Liver (tissue), 3 donors: ENCODE results near the gene TUSC2.

ENCODE experiments used
- ATF3 ChIP-seq: IDR thresholded peaks from 2 replicates; pipeline ENCODE4 v1.6.1; 2016; ENCODE audit warnings: antibody characterized with exemption
- CTCF ChIP-seq: fragments of 150-350 bp; IDR thresholded peaks from 2 replicates; pipeline ENCODE4 v1.5.1; 2017; ENCODE audit warnings: improper control_type of control experiment, low read depth, low read length; ENCODE audit not compliant: missing input control
- GABPA ChIP-seq, 2 donors: IDR thresholded peaks in 1 of 2; conservative IDR thresholded peaks in 1 of 2; 2 replicates each; pipeline ENCODE4 v1.6.1; 2016; ENCODE audit warnings: antibody characterized with exemption in 2 of 2, mild to moderate bottlenecking in 1 of 2, moderate library complexity in 1 of 2
- HNF4A ChIP-seq, 2 donors: conservative IDR thresholded peaks; 2 replicates each; pipeline ENCODE4 v1.6.1; 2016; ENCODE audit warnings: antibody characterized with exemption in 2 of 2, mild to moderate bottlenecking in 2 of 2
- MAX ChIP-seq: IDR thresholded peaks from 2 replicates; pipeline ENCODE4 v1.6.1; 2016; ENCODE audit warnings: antibody characterized with exemption
- RAD21 ChIP-seq, 2 donors: IDR thresholded peaks; 2 replicates each; pipeline ENCODE4 v1.6.1; 2016; ENCODE audit warnings: antibody characterized with exemption in 2 of 2, mild to moderate bottlenecking in 2 of 2
- SP1 ChIP-seq: IDR thresholded peaks from 2 replicates; pipeline ENCODE4 v1.6.1; 2018; ENCODE audit warnings: antibody characterized with exemption, mild to moderate bottlenecking
- TAF1 ChIP-seq: conservative IDR thresholded peaks from 2 replicates; pipeline ENCODE4 v1.6.1; 2016; ENCODE audit warnings: antibody characterized with exemption, mild to moderate bottlenecking
- YY1 ChIP-seq: IDR thresholded peaks from 2 replicates; pipeline ENCODE4 v1.6.1; 2016; ENCODE audit warnings: antibody characterized with exemption, mild to moderate bottlenecking
- TF ChIP-seq, protein P1 (sequence below): IDR thresholded peaks from 2 replicates; pipeline ENCODE4 v1.6.1; 2016; ENCODE audit warnings: antibody characterized with exemption, mild to moderate bottlenecking
- TF ChIP-seq, protein P2 (sequence below): IDR thresholded peaks from 2 replicates; pipeline ENCODE4 v1.6.1; 2016; ENCODE audit warnings: antibody characterized with exemption
- donor health status: healthy.
- donor health status: healthy.

DNA sequence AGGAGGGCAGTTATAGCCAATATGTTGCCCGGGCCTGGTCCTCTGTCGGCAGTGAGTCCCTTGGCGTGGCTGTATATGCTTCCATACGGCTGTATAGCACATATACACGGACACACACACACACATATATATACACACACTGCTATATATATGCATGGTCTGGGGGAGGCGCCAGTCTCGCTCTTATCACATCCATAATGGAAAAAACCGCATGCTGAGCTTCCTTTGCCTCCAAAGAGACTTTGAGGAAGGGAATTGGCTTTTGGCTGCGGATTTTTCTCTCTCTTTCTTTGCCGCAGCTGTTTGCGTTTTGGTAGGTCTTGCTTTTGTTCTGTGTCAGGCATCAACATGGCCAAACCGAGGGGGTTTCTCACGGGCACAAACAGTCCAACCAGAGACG, 42.6 kb upstream of the TUSC2 start:
- no peak for TF ChIP-seq CTCF
- no peak for TF ChIP-seq TAF1
- TF ChIP-seq RAD21 (IDR thresholded peaks at IDR 0.05): no peak
- TF ChIP-seq, protein P1, sequence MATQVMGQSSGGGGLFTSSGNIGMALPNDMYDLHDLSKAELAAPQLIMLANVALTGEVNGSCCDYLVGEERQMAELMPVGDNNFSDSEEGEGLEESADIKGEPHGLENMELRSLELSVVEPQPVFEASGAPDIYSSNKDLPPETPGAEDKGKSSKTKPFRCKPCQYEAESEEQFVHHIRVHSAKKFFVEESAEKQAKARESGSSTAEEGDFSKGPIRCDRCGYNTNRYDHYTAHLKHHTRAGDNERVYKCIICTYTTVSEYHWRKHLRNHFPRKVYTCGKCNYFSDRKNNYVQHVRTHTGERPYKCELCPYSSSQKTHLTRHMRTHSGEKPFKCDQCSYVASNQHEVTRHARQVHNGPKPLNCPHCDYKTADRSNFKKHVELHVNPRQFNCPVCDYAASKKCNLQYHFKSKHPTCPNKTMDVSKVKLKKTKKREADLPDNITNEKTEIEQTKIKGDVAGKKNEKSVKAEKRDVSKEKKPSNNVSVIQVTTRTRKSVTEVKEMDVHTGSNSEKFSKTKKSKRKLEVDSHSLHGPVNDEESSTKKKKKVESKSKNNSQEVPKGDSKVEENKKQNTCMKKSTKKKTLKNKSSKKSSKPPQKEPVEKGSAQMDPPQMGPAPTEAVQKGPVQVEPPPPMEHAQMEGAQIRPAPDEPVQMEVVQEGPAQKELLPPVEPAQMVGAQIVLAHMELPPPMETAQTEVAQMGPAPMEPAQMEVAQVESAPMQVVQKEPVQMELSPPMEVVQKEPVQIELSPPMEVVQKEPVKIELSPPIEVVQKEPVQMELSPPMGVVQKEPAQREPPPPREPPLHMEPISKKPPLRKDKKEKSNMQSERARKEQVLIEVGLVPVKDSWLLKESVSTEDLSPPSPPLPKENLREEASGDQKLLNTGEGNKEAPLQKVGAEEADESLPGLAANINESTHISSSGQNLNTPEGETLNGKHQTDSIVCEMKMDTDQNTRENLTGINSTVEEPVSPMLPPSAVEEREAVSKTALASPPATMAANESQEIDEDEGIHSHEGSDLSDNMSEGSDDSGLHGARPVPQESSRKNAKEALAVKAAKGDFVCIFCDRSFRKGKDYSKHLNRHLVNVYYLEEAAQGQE: no peak
- TF ChIP-seq, protein P2, sequence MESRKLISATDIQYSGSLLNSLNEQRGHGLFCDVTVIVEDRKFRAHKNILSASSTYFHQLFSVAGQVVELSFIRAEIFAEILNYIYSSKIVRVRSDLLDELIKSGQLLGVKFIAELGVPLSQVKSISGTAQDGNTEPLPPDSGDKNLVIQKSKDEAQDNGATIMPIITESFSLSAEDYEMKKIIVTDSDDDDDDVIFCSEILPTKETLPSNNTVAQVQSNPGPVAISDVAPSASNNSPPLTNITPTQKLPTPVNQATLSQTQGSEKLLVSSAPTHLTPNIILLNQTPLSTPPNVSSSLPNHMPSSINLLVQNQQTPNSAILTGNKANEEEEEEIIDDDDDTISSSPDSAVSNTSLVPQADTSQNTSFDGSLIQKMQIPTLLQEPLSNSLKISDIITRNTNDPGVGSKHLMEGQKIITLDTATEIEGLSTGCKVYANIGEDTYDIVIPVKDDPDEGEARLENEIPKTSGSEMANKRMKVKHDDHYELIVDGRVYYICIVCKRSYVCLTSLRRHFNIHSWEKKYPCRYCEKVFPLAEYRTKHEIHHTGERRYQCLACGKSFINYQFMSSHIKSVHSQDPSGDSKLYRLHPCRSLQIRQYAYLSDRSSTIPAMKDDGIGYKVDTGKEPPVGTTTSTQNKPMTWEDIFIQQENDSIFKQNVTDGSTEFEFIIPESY: no peak
- TF ChIP-seq ATF3: no peak
- no peak for TF ChIP-seq HNF4A (conservative IDR thresholded peaks at IDR 0.05)
- TF ChIP-seq YY1: no peak
- TF ChIP-seq GABPA (IDR thresholded peaks at IDR 0.05 in 1 of 2, conservative IDR thresholded peaks at IDR 0.05 in 1 of 2): no peak
- TF ChIP-seq SP1: no peak
- no peak for TF ChIP-seq MAX
